Small intestine (tissue), 7 donors: ENCODE results near the gene KRT17. TPM values are rescaled to one million over a fixed set of nuclear protein-coding genes. Genes with fewer than 3 reads are reported as not detected.
"Not testable (repeated sequence)": the region's sequence is repeated elsewhere in the genome, so short reads cannot be mapped to it uniquely, and the experiment has no call there.

ENCODE experiments used
- DNase-seq, 2 donors: peaks; one replicate each; pipeline versions ENCODE4 v3.0.0 to v3.0.0-alpha.2; 2013
- FAIRE-seq: peaks from 2 replicates; lab custom pipeline; 2012; peaks lifted over from hg19 to GRCh38; lab: Jason Lieb, UNC
- H3K27ac ChIP-seq, 3 donors: one replicate each; pipeline ENCODE4 v1.5.1; 2013; ENCODE audit warnings: low read length in 2 of 3, mild to moderate bottlenecking in 2 of 3, control low read depth in 1 of 3, inconsistent platforms in 1 of 3, low read depth in 1 of 3, moderate library complexity in 1 of 3
- H3K27me3 ChIP-seq, 3 donors: one replicate each; pipeline ENCODE4 v1.6.1; 2013; ENCODE audit warnings: low read length in 3 of 3, inconsistent platforms in 1 of 3; ENCODE audit not compliant: control insufficient read depth in 3 of 3, insufficient read depth in 3 of 3
- H3K36me3 ChIP-seq, 3 donors: one replicate each; pipeline ENCODE4 v1.6.1; 2013; ENCODE audit warnings: low read length in 3 of 3, inconsistent platforms in 1 of 3, low read depth in 1 of 3, mild to moderate bottlenecking in 1 of 3, moderate library complexity in 1 of 3; ENCODE audit not compliant: control insufficient read depth in 3 of 3, insufficient read depth in 2 of 3
- H3K4me1 ChIP-seq, 3 donors: one replicate each; pipeline ENCODE4 v1.6.1; 2013; ENCODE audit warnings: low read length in 2 of 3, inconsistent platforms in 1 of 3, low read depth in 1 of 3, mild to moderate bottlenecking in 1 of 3, moderate library complexity in 1 of 3; ENCODE audit not compliant: control insufficient read depth in 3 of 3, insufficient read depth in 2 of 3
- H3K4me3 ChIP-seq, 3 donors: one replicate each; pipeline ENCODE4 v1.5.1; 2013; ENCODE audit warnings: low read length in 3 of 3, control low read depth in 1 of 3, inconsistent platforms in 1 of 3, low read depth in 1 of 3, mild to moderate bottlenecking in 1 of 3, moderate library complexity in 1 of 3
- H3K9me3 ChIP-seq, 2 donors: one replicate each; pipeline ENCODE4 v1.6.1; 2013; ENCODE audit warnings: low read depth in 1 of 2, low read length in 1 of 2; ENCODE audit not compliant: control insufficient read depth in 2 of 2, insufficient read depth in 1 of 2
- WGBS, 3 donors: extraction: QIAGEN DNeasy Blood & Tissue Kit; methylation state at CpG; one replicate each; pipeline ENCODE4 v1.1.7; 2013; 5-methylcytosine and 5-hydroxymethylcytosine counted together
- polyA plus RNA-seq, 4 donors: library from polyadenylated mRNA; stranded (reverse) in 3 of 4; unstranded in 1 of 4; fragments of 200-250 nt in 3 of 4; fragments of 120-200 nt in 1 of 4; gene quantifications; one replicate each; pipeline versions ENCODE4 v1.2.1 to v1.2.3, GENCODE V29; 2013
- donor health status: healthy with polysubstance abuse.
- donor health status: control.
- donor health status: control.
- donor health status: Bipolar disorder and iron deficiency.
- donor health status: healthy.

KRT17 gene
- polyA plus RNA-seq, 4 donors = 0.65 to 2.4 (median 1.8) TPM; not detected in 1

DNA sequence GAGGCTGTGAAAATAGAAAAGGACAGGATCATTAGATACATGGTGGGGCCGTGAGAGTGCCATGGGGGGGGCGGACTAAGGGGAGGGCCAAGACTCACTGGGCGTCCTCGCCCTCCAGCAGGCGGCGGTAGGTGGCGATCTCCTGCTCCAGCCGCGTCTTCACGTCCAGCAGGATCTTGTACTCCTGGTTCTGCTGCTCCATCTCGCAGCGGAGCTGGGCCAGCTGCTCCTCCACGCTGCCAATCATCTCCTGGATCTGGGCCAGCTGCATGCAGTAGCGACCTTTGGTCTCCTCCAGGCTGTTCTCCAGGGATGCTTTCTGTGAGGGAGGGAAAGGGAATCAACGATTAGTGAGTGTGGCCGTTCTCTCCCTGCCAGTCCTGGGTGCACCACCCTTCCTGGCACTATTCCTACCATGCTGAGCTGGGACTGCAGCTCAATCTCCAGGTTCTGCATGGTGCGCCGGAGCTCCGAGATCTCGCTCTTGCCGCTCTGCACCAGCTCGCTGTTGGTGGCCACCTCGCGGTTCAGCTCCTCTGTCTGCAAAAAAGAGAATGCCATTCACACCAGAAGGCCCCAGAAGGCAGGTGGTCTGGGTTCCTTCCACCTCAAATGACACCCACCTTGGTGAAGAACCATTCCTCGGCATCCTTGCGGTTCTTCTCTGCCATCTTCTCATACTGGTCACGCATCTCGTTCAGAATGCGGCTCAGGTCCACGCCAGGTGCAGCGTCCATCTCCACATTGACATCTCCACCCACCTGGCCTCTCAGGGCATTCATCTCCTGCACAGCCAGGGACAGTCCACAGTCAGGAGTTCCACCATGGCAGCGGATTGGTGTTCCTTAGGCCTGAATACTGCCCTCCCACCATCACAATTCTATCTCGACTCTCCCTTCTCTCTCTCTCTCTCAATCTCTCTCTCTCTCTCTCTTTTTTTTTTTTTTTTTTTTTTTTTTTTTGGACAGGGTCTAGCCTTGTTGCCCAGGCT is 40.9 kb downstream of the KRT17 start:
- DNase-seq (peak in 1 of 2 donors; percentile 96), FAIRE-seq (no peak)
- Histone ChIP-seq H3K4me3 (no peak overlapping the region), H3K36me3 (no peaks in the 10 kb centered on the region), H3K27ac (no peak overlapping the region), H3K27me3 (peaks cover 0 to 2% (median 0%) of the 10 kb centered on the region in 3 donors), H3K9me3 (no peaks in the 10 kb centered on the region), H3K4me1 (peaks cover 0 to 2% (median 0%) of the 10 kb centered on the region in 3 donors)
- 29 to 64% (median 52%) methylated on average over 33 of the region's 33 CpGs for WGBS, 3 donors

DNA sequence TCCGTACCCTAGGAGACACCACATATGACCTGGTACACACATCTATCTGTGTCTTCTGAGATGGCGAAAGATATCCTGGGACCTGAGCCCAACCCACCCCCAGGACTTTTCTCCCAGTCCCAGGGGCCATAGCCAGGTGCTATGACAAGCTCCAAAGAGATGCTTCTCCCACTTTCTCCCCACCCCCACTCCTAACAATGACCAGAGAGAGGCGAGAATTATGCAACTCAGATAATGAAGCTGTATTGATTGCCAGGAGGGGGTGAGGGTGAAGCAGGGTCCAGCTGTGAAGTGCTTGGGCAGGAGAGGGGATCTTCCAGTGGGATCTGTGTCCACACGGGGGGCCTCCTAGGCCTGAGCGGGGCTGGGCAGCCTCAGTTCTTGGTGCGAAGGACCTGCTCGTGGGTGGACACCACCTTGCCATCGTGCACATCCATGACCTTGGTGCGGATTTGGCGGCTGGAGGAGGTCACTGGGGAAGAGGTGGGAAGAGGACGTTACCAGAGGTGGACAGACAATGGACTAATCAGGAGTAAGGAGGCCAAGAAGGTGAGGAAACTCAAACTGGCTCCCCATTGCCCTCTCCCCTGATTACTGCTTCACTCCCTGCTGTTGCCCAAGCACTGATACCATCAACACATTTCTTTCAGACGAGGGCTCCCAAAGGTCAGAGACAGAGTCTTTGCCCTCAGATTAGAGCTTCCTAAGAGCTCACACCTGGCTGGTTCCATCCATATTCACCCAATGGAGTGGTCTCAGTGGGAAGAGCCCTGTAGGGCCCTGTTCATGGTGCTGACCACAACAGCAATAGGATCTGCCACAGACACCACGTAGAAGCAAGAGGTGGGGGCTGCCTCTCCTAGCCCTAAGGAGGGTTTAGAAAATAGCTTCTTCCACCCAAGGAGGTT is 42.1 kb downstream of the KRT17 start:
- 77 to 83% (median 81%) methylated on average over 13 of the region's 13 CpGs for WGBS, 3 donors
- not testable (repeated sequence) for H3K4me1 ChIP-seq, H3K4me3 ChIP-seq, FAIRE-seq, H3K36me3 ChIP-seq, H3K9me3 ChIP-seq, H3K27me3 ChIP-seq, H3K27ac ChIP-seq
- peak in 1 of 2 donors; percentile 56 for DNase-seq

DNA sequence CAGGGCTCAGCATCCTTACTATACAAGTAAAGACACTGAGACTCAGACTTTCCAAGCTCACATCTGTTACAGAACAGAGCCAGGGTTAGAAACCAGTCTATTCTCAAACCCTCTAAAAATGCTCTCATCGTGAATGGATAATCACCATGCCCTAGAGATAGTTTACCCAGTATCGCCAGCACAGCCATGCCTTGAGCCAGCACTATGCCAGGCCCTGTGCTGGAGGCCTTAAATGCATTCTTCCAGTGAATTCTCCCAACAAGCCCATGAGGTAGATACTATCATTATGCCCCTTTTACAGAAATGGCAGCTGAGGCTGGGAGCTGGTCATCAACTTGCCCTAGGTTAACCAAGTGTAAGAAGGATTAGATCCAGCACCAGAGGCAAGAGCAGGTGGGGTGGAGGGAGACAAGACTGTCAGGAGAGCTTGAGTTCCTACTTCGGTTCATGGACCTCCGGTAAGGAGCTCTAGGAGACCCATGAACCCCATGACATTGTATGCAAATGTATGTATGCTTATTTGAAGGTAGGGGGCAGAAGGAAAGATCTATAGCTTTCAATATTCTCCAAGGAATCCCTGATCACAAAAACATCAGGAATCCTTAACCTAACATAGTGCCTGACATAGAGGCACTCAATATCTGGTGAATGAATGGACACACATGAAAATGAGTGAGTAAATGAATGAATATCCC is 42.9 kb downstream of the KRT17 start:
- H3K4me3 ChIP-seq = no peak overlapping the region
- WGBS, 3 donors = 91 to 92% (median 91%) methylated on average over 4 of the region's 4 CpGs
- H3K27ac ChIP-seq = no peak overlapping the region
- peaks cover 0 to 2% (median 0%) of the 10 kb centered on the region in 3 donors for H3K27me3 ChIP-seq
- H3K36me3 ChIP-seq = no peaks in the 10 kb centered on the region
- H3K9me3 ChIP-seq = no peaks in the 10 kb centered on the region
- H3K4me1 ChIP-seq = peaks cover 0 to 2% (median 0%) of the 10 kb centered on the region in 3 donors
- DNase-seq (no peak), FAIRE-seq (no peak)

DNA sequence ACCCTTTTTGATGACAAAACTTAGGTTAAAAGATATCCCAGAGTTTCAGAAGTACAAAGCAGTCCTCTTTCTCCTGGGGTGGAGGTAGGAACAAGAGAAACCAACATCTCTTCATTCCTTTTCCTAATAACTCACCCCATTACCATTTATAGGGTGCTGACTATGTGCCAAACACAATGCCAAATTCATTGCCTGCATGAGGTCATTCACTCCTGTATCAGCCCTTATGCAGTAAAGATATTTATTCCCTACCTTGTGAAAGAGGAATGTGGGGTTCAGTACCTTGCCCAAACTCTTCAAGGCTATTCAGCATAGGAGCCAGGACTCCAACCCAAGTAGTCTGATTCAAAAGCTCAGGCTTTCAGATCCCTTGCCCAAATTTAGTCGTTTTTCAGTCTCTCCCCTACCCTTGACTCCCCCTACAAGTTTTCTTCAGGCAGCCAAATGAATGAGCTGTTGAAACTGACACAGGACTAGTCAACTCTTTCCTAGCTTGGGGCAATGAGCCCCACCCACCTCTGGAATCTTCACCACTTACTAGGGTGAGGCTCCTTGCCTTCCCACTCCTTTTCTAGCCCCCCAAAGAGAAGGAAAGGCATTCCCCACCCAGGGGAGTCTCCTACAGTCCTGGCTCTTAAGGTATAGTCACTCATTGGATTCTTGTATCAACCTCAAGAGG is 43.5 kb downstream of the KRT17 start:
- peaks cover 0 to 2% (median 0%) of the 10 kb centered on the region in 3 donors for H3K4me1 ChIP-seq
- DNase-seq = peak in 1 of 2 donors; percentile 25
- no peaks in the 10 kb centered on the region for H3K36me3 ChIP-seq
- 29 to 39% (median 39%) methylated on average over 1 of the region's 1 CpG for WGBS, 3 donors
- H3K4me3 ChIP-seq = no peak overlapping the region
- no peak for FAIRE-seq
- H3K9me3 ChIP-seq = no peaks in the 10 kb centered on the region
- no peak overlapping the region for H3K27ac ChIP-seq
- H3K27me3 ChIP-seq = peaks cover 0 to 2% (median 0%) of the 10 kb centered on the region in 3 donors

DNA sequence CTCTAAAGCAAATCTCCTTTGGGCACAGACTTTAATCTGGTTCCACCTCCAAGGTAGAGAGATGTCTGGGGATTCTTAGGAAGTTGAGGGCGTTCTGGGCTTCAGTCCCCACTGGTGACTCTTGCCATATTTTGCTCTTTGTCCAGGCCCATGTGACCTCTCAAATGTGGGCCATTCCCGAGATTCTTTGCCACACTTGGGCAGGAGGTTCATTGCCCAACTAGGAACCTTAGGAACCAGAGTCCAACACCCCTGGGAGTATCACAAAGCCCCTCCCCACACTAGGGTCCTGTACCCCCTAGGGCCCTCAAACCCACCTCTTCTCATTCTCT is 44.2 kb downstream of the KRT17 start:
- Histone ChIP-seq H3K4me3 (no peak overlapping the region), H3K27me3 (peaks cover 0 to 6% (median 0%) of the 10 kb centered on the region in 3 donors), H3K9me3 (no peaks in the 10 kb centered on the region), H3K4me1 (peaks cover 0 to 2% (median 0%) of the 10 kb centered on the region in 3 donors), H3K27ac (no peak overlapping the region), H3K36me3 (no peaks in the 10 kb centered on the region)
- DNase-seq = no peak
- no peak for FAIRE-seq
- 72 to 86% (median 77%) methylated on average over 2 of the region's 2 CpGs for WGBS, 3 donors

DNA sequence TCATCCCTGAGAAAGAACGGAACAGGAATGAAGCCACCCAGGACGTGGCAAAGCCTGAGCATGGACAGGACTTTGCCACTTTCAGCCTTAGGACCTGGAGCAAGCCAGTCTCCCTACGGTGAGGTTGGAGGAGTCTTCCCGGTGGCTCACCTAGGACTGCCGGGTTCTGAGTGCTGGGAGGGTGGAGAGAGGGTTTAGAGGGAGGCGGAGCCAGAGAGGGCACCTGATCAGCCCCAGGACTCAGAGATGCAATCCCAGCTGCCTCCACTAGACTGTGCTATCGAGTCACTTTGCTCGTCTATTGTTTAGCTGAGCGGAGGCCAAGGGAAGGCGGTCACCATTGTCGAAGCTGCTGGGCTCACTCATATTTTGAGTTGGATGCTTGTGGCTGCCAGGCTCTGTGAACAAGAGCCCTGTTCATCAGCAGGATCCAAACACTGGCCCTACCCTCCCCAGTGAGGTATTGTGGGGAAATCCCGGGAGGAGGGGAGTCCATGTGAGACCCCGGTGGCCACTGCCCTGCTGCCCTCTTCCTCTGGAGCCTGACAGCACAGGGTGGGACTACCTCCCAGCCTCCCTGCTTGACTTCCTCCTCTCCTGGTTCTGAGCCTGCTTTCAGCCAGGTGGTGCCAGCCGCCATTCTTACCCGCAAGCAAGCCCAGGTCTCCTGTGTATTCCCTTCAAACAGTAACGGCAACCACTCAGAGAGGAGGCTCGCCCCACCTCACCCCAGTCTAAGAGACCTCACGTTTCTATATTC is 44.7 kb downstream of the KRT17 start:
- peaks cover 0 to 9% (median 0%) of the 10 kb centered on the region in 3 donors for H3K27me3 ChIP-seq
- H3K27ac ChIP-seq = no peak overlapping the region
- FAIRE-seq (no peak), DNase-seq (peak; percentile 92 to 97)
- H3K36me3 ChIP-seq = no peaks in the 10 kb centered on the region
- no peak overlapping the region for H3K4me3 ChIP-seq
- 35 to 40% (median 36%) methylated on average over 18 of the region's 18 CpGs for WGBS, 3 donors
- H3K4me1 ChIP-seq = peaks cover 0 to 2% (median 0%) of the 10 kb centered on the region in 3 donors
- H3K9me3 ChIP-seq = no peaks in the 10 kb centered on the region

DNA sequence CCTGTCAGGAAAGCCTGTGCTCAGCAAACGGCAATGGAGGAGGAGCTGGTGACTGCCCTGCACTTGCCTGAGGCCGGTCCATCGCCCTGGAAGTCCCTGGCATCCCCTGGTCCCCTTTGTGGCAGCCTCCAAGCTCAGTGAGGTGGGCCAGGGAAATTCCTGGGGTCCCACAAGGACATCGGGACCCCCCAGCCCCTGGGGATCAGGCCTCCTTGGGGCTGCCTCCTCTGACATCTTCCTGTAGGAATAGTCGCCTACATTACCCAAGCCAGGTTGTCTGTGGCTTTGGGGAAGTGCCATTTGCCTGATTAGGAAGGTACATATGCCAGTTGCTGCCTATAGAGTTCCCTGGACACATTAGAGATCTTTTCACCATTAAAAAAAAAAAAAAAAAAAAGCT is 45.4 kb downstream of the KRT17 start:
- 69 to 80% (median 73%) methylated on average over 5 of the region's 5 CpGs for WGBS, 3 donors
- Histone ChIP-seq H3K4me3 (no peak overlapping the region), H3K9me3 (no peaks in the 10 kb centered on the region), H3K27ac (no peak overlapping the region), H3K4me1 (peaks cover 0 to 2% (median 0%) of the 10 kb centered on the region in 3 donors), H3K27me3 (peaks cover 0 to 9% (median 0%) of the 10 kb centered on the region in 3 donors), H3K36me3 (no peaks in the 10 kb centered on the region)
- FAIRE-seq (no peak), DNase-seq (no peak)
